Adipocyte (in vitro differentiated cells): ENCODE results near the gene SEC14L1.
"Not testable (repeated sequence)": the region's sequence is repeated elsewhere in the genome, so short reads cannot be mapped to it uniquely, and the experiment has no call there.

ENCODE experiments used
- DNase-seq: peaks from one replicate; pipeline ENCODE4 v3.0.0-alpha.2; 2015; ENCODE audit warnings: low read depth
- H3K27me3 ChIP-seq: replicated peaks from 2 replicates; pipeline ENCODE4 v1.7.0; 2013; ENCODE audit warnings: mild to moderate bottlenecking, low read length, moderate library complexity; ENCODE audit not compliant: control insufficient read depth, insufficient read depth
- H3K36me3 ChIP-seq: 2 replicates; pipeline ENCODE4 v1.7.0; 2013; ENCODE audit warnings: low read length, mild to moderate bottlenecking, moderate library complexity; ENCODE audit not compliant: control insufficient read depth, insufficient read depth, severe bottlenecking
- H3K4me1 ChIP-seq: 2 replicates; pipeline ENCODE4 v1.7.0; 2013; ENCODE audit warnings: mild to moderate bottlenecking, low read length, moderate library complexity; ENCODE audit not compliant: control insufficient read depth, insufficient read depth
- H3K4me3 ChIP-seq: 2 replicates; pipeline ENCODE4 v1.7.0; 2013; ENCODE audit warnings: mild to moderate bottlenecking, low read length, moderate library complexity
- H3K9ac ChIP-seq: 2 replicates; pipeline ENCODE4 v1.7.0; 2013; ENCODE audit warnings: mild to moderate bottlenecking, low read length, moderate library complexity
- H3K9me3 ChIP-seq: 2 replicates; pipeline ENCODE4 v1.7.0; 2013; ENCODE audit warnings: mild to moderate bottlenecking, low read length, moderate library complexity; ENCODE audit not compliant: control insufficient read depth

Gene SEC14L1

DNA sequence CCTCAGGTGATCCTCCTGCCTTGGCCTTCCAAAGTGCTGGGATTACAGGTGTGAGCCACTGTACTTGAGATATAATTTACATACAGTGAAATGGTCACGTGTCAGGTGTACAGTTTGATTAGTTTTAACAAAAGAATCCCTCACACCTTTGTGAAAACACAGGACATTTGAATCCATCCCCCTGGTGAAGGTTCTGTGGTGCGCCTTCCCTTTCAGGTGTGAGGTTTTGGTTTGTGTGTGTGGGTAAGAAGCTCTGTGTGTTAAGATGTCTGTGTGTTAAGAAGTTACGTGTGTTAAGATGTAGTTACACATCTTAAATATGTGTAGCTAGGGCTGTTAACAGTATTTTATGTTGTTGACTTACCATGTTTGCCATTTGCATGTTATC lies 4.4 kb downstream of the SEC14L1 start:
- Histone ChIP-seq H3K9ac (peak overlapping the region; percentile 43), H3K9me3 (no peaks in the 10 kb centered on the region), H3K27me3 (no peaks in the 10 kb centered on the region), H3K4me1 (peaks cover 39% of the 10 kb centered on the region), H3K36me3 (peaks cover 36% of the 10 kb centered on the region), H3K4me3 (peak overlapping the region; percentile 28)
- DNase-seq, result no peak

DNA sequence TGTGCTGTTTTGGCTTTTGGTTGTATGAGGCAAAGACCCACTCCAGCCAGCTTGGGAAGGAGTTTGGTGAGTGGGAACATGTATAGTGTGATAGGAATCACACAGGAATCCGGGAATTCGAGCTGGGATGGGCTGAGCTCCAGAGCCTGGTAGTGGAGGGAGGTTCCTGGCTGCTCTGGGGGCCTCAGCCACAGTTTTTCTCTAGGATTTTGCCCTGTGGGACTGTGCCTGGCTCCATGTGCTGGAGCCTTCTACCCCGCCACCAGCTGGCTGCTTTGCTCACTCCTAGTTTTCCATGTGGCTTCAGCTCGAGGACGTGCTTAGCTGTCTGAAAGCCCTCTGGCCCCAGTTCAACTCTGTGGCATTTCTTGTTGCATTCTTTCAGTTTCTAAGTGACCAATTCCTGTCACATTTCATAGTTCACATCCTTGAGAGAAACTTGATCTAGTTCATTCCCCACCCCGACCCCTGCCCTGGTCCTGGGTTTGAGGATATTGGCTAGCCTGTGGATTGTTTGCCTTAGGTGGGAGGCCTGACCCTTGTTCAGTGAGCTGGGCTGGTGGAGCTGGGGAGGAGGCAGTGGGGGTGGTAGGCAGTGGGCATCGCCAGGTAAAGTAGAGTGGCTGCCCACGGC lies 5.0 kb downstream of the SEC14L1 start:
- Histone ChIP-seq H3K4me3 (peak overlapping the region; percentile 28), H3K4me1 (peaks cover 42% of the 10 kb centered on the region), H3K36me3 (peaks cover 40% of the 10 kb centered on the region), H3K9me3 (no peaks in the 10 kb centered on the region), H3K9ac (peak overlapping the region; percentile 43), H3K27me3 (no peaks in the 10 kb centered on the region)
- DNase-seq, result peak; percentile 91

DNA sequence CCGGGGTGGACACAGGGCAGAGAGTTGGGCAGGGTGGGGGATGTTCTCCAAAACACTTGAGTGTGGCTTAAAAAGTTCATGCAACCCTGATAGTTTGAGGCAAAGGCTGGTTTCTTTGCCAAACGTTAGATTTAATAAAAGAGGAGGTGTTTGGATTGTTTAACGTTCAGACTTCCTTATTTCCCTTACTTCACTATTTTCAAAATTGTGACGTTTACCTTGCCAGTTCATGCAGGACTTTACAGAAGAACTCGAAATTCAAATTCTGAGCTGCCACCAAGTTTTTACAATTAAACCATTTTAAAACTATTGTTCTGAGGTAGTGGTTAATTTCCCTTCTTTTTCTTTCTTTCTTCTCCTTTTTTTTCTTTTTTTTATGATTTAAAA lies 5.5 kb downstream of the SEC14L1 start:
- peaks cover 47% of the 10 kb centered on the region for H3K4me1 ChIP-seq
- peaks cover 41% of the 10 kb centered on the region for H3K36me3 ChIP-seq
- H3K9ac ChIP-seq, result peak overlapping the region; percentile 43
- H3K4me3 ChIP-seq, result peak overlapping the region; percentile 28
- no peaks in the 10 kb centered on the region for H3K27me3 ChIP-seq
- DNase-seq, result peak; percentile 14
- no peaks in the 10 kb centered on the region for H3K9me3 ChIP-seq

DNA sequence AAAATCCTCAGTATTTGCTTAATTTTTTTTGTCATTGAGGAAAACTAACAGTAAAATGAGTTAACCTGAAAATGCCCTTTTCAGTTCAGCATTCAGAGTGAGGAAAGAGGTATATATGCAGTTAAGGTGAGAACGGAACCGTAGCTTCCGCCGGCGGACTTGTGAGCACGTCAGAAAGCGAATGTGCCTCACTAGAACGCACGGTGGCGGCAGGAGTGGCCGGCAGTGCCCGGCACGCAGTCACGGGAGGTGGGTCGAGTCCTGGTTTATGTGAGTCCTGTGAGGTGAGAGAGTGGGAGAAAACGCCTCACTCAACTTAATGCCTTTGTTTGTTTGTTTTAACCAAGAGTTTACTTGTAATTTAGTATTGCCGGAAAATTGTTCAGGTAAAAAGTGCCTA lies 6.1 kb downstream of the SEC14L1 start:
- no peaks in the 10 kb centered on the region for H3K9me3 ChIP-seq
- peak overlapping the region; percentile 43 for H3K9ac ChIP-seq
- no peak for DNase-seq
- H3K4me3 ChIP-seq, result no peak overlapping the region
- peaks cover 41% of the 10 kb centered on the region for H3K36me3 ChIP-seq
- no peaks in the 10 kb centered on the region for H3K27me3 ChIP-seq
- H3K4me1 ChIP-seq, result peaks cover 50% of the 10 kb centered on the region

DNA sequence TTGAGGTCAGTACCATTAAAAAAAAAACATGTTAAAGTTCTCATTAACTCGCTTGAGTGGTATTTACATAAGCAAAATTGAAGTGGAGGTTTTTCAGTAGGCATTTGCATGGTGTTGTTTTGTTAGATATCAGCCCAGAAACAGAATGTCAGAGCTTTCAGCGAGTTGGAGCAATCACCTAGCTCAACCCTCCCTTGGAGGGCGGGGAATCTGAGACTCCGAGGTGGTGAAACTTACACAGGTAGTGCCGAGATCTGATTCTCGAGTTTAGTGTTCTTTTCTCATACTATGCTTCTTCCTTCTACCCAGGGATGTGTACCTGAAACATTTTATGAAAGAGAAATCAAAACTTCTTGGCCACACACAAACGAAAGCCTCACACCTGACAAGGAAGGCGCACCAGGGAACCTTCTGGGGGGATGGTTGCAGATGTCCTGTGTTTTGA lies 6.6 kb downstream of the SEC14L1 start:
- no peak for DNase-seq
- peaks cover 41% of the 10 kb centered on the region for H3K36me3 ChIP-seq
- H3K4me3 ChIP-seq, result no peak overlapping the region
- H3K9ac ChIP-seq, result no peak overlapping the region
- H3K9me3 ChIP-seq, result no peaks in the 10 kb centered on the region
- no peaks in the 10 kb centered on the region for H3K27me3 ChIP-seq
- H3K4me1 ChIP-seq, result peaks cover 51% of the 10 kb centered on the region

DNA sequence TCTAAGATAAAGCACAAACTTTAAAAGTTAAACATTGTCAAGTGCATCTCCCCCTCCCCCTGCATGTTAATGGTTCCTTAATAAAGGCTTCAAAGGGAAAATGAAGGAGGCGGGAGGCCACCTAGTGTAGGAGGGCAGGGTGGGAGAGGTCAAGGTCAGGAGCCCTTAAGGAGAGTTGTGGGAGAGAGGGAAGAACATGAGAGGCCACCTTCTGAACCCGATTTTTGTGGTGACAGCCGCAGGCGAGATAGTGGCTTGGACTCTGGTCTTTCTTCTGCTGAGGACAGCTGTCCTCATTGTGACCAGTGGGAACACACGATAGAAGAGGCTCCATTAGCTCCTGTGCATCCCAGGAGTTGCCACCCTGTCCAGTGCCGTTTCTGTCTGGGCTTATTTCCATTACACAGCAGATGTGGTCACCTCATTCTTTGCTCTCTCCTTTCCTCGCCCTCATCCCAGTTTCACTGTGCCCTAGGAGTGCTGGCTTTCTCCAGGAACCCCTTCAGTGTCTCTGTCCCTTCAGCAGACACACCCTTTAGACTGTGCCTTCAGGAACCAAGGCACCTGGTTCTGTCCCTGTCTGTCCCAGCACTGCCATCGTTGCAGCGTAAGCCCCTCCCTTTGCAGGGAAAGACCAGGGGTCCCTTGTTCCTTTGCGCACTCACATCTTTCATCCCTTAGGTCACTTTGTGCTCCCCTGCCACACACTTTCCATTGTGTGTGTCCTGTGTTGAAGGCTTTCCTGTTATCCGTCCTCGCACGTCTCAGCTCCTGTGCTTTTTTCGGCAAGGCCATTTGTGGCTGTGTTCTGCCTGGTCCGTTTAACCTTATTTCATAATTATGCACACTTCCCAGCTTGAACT lies 7.5 kb downstream of the SEC14L1 start:
- DNase-seq, result no peak
- Histone ChIP-seq H3K27me3 (no peaks in the 10 kb centered on the region), H3K4me3 (no peak overlapping the region), H3K36me3 (peaks cover 37% of the 10 kb centered on the region), H3K4me1 (peaks cover 59% of the 10 kb centered on the region), H3K9me3 (no peaks in the 10 kb centered on the region), H3K9ac (peak overlapping the region; percentile 19)

DNA sequence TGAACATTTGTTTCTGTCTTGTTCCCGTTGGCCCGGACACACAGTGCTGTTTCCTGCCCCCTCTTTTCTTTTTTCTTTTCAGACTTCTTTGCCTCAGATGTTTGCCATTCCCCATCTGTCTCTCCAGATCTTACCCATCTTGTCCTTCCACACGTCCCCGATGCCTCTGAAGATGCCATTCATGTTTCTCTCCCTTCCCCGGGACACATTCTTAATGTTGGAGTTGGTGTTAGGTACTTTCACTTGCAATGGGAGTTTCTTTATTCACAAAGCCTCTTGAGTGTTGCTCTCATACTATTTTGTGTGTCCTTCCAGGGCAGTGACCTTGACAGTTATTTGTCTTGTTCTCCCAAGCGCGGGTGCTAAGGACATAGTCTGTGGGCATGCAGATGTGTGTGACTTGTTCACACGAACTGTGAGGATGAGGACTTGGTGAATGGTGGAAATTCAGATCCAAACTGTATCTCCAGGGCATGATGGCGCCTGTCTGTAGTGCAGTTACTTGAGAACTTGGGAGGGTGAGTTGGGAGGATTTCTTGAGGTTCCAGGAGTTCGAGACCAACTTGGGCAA lies 8.3 kb downstream of the SEC14L1 start:
- Histone ChIP-seq H3K27me3 (no peaks in the 10 kb centered on the region), H3K36me3 (peaks cover 29% of the 10 kb centered on the region), H3K4me3 (no peak overlapping the region), H3K9me3 (no peaks in the 10 kb centered on the region), H3K4me1 (peaks cover 66% of the 10 kb centered on the region), H3K9ac (no peak overlapping the region)
- DNase-seq, result no peak

DNA sequence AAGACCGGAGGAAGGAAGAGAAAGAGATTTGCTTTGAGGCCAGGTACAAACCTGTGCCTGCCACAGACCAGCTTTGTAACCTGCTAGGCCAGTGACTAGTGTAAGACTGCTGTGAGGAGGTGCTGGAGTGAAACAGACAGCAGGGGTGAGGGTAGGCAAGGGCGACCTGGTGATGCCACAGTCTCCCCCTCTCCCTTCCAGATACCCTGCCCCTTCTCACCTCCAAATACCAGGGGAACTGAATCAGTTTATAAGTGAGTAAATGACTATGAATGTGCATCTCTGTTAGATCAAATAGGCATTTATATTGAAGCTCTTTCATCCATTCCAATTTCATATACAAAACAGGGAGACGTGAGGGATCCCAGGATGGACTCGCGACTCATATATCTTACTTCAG lies 9.4 kb downstream of the SEC14L1 start:
- peaks cover 22% of the 10 kb centered on the region for H3K36me3 ChIP-seq
- H3K4me1 ChIP-seq, result peaks cover 69% of the 10 kb centered on the region
- H3K27me3 ChIP-seq, result no peaks in the 10 kb centered on the region
- H3K9ac ChIP-seq, result no peak overlapping the region
- H3K9me3 ChIP-seq, result no peaks in the 10 kb centered on the region
- no peak for DNase-seq
- H3K4me3 ChIP-seq, result no peak overlapping the region

DNA sequence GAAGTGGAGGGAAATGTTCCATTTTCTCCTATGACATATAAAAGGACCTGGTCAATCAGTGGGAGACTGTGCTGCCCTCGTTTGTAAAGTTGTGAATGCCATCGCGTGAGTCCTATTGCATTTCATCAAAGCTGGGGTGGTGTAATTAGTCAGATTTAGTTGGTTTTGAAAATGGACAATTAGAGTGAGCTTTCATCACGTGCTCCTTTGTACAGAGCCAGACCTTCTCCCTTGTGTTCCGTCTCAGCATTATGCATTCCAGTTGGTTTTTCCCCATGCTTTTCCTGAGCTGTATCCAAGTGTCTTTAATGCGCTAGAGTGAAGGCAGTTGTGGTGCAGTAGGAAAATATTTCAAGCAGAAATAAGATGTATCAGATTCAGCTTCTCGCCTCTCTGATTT lies 10.4 kb downstream of the SEC14L1 start:
- no peak for DNase-seq
- Histone ChIP-seq H3K4me3 (peak overlapping the region; percentile 56), H3K9me3 (no peaks in the 10 kb centered on the region)

DNA sequence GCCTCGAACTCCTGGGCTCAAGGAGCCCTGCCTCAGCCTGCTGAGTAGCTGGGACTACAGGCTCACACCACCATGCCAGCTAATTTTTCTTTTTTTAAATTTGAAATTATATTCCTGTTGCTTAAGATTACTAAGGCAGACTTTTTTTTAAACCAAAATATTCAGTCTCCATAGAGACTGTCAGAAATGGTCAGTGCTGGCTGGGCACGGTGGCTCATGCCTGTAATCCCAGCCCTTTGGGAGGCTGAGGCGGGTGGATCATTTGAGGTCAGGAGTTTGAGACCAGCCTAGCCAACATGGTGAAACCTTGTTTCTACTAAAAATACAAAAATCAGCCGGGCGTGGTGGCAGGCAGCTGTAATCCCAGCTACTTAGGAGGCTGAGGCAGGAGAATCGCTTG lies 11.3 kb downstream of the SEC14L1 start:
- peak overlapping the region; percentile 56 for H3K4me3 ChIP-seq
- DNase-seq, H3K9me3 ChIP-seq, H3K27me3 ChIP-seq: not testable (repeated sequence)
- H3K4me1 ChIP-seq, result peaks cover 54% of the 10 kb centered on the region
- peak overlapping the region; percentile 67 for H3K9ac ChIP-seq
- peaks cover 22% of the 10 kb centered on the region for H3K36me3 ChIP-seq

More for the DNA sequence above, 10.4 kb downstream of the SEC14L1 start:
- no peaks in the 10 kb centered on the region for H3K27me3 ChIP-seq
- H3K36me3 ChIP-seq, result peaks cover 22% of the 10 kb centered on the region
- H3K9ac ChIP-seq, result peak overlapping the region; percentile 67
- peaks cover 60% of the 10 kb centered on the region for H3K4me1 ChIP-seq

DNA sequence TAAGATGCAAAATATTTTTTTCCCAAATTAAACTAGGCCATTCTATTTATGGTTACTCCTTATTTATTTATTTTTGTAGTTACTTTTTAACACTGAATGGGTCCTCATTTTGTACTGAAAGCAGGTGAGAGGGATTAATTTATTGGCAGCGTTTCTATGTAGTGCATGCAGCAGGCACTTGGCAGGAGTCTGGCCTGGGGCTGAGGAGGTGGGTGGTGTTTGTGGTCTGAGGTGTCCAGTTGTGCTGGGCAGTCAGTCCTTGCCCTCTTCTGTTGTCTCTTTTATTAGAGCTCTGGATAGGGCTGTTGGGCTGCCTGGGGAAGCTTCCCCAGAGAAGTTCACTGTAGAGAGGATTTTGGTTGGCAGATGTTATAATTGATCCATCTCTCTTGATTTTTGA lies 12.7 kb downstream of the SEC14L1 start:
- H3K9me3 ChIP-seq, result no peaks in the 10 kb centered on the region
- DNase-seq, result peak; percentile 42

More for the DNA sequence above, 12.7 kb downstream of the SEC14L1 start:
- Histone ChIP-seq H3K9ac (peak overlapping the region; percentile 78), H3K27me3 (no peaks in the 10 kb centered on the region), H3K4me1 (peaks cover 52% of the 10 kb centered on the region), H3K36me3 (peaks cover 10% of the 10 kb centered on the region), H3K4me3 (peak overlapping the region; percentile 16)
